Activated CD8-positive, alpha-beta T cell treated with anti-CD3 and anti-CD28 coated beads, Interleukin-2, amount 10 ng/mL, durations not matched to agents 7 days and 5 days (primary cell): ENCODE data around the gene EXOSC3. TPM values are rescaled to one million over a fixed set of nuclear protein-coding genes. Genes with fewer than 3 reads are reported as not detected.

Experiments used
- ATAC-seq: fragments of 150-1000 bp; cut with Tn5 transposase; one replicate; pipeline ENCODE4 v1.10.0; 2021; ENCODE audit warnings: moderate library complexity
- CTCF ChIA-PET: fragments of 350-600 bp; sonication (Branson Sonifier 250); formaldehyde crosslinking; loops from one replicate; lab custom pipeline; 2021; ENCODE audit warnings: antibody characterized with exemption; lab: Charles Lee
- POLR2A ChIA-PET: fragments of 350-600 bp; sonication (Branson Sonifier 250); formaldehyde crosslinking; loops from one replicate; lab custom pipeline; 2021; ENCODE audit warnings: antibody characterized with exemption; lab: Charles Lee
- DNase-seq: peaks from one replicate; pipeline ENCODE4 v3.0.0-alpha.2; 2020
- H3K27ac Mint-ChIP-seq: one replicate; pipeline ENCODE4 v1.8.0; 2021; ENCODE audit warnings: mild to moderate bottlenecking, mixed read lengths
- H3K27me3 Mint-ChIP-seq: one replicate; pipeline ENCODE4 v1.8.0; 2021; ENCODE audit warnings: low read depth, mixed read lengths
- H3K36me3 Mint-ChIP-seq: one replicate; pipeline ENCODE4 v1.8.0; 2021; ENCODE audit warnings: low read depth, mixed read lengths
- H3K4me1 Mint-ChIP-seq: one replicate; pipeline ENCODE4 v1.8.0; 2021; ENCODE audit warnings: low read depth, mixed read lengths
- H3K4me3 Mint-ChIP-seq: one replicate; pipeline ENCODE4 v1.8.0; 2021; ENCODE audit warnings: mild to moderate bottlenecking, mixed read lengths
- H3K9me3 Mint-ChIP-seq: one replicate; pipeline ENCODE4 v1.8.0; 2022; ENCODE audit warnings: mixed read lengths; ENCODE audit not compliant: insufficient read depth
- total RNA-seq, 2 experiments: library from RNA; stranded (reverse); gene quantifications; one replicate each; pipeline ENCODE4 v1.2.3, GENCODE V29; 2021

Gene EXOSC3
- total RNA-seq, 2 experiments from 2014 or later, result 86.0 to 88.4 TPM

GRCh38 chr9:37730839-37731238 is 54.0 kb downstream of the EXOSC3 start:
- H3K36me3 Mint-ChIP-seq, result no peaks in the 10 kb centered on the region
- no peak overlapping the region for H3K27ac Mint-ChIP-seq
- no peaks in the 10 kb centered on the region for H3K9me3 Mint-ChIP-seq
- DNase-seq (no peak), ATAC-seq (no peak)
- no peak overlapping the region for H3K4me3 Mint-ChIP-seq
- no peaks in the 10 kb centered on the region for H3K4me1 Mint-ChIP-seq
- ChIA-PET POLR2A (no interaction called here), CTCF (interaction anchor here (1.1 kb wide), 1 partner anchor 13 kb away, joined by 3 read pairs; no protein-coding TSS in a partner anchor)
- H3K27me3 Mint-ChIP-seq, result peaks cover 13% of the 10 kb centered on the region

- Mint-ChIP-seq H3K4me3 (no peak overlapping the region), H3K4me1 (no peaks in the 10 kb centered on the region), H3K9me3 (no peaks in the 10 kb centered on the region), H3K27ac (no peak overlapping the region), H3K36me3 (no peaks in the 10 kb centered on the region), H3K27me3 (peaks cover 13% of the 10 kb centered on the region)
- POLR2A ChIA-PET, result no interaction called here
- ATAC-seq (no peak), DNase-seq (no peak)
- CTCF ChIA-PET, result no interaction called here
Observed at GRCh38 chr9:37730256-37730655, 54.6 kb downstream of the EXOSC3 start.

Other genes starting within 250 kb of the EXOSC3 start
- gene FBXO10, start 208.7 kb downstream of the EXOSC3 start, total RNA-seq, result 1 to 10 TPM; 2.0 to 2.3 TPM
- gene TOMM5, start 192.5 kb downstream of the EXOSC3 start, total RNA-seq, result 100 to 1,000 TPM; 110 to 112 TPM
- gene FRMPD1, start 134.1 kb downstream of the EXOSC3 start, total RNA-seq, result not detected
- 10 to 100 TPM; 11.4 to 12.9 TPM for gene TRMT10B, start 31.3 kb downstream of the EXOSC3 start, total RNA-seq
- gene DCAF10, start 15.7 kb upstream of the EXOSC3 start, total RNA-seq, result 10 to 100 TPM; 19.7 to 21.2 TPM
- 10 to 100 TPM; 31.7 to 33.6 TPM for gene SLC25A51, start 119.1 kb upstream of the EXOSC3 start, total RNA-seq